HS-5 (cell line): ENCODE data around the gene MRPL51.
"Not testable (repeated sequence)": the region's sequence is repeated elsewhere in the genome, so short reads cannot be mapped to it uniquely, and the experiment has no call there.

ENCODE experiments used
- DNase-seq: peaks from one replicate; pipeline ENCODE4 v3.0.0-alpha.2; 2012; ENCODE audit warnings: low read depth

Gene MRPL51

DNA sequence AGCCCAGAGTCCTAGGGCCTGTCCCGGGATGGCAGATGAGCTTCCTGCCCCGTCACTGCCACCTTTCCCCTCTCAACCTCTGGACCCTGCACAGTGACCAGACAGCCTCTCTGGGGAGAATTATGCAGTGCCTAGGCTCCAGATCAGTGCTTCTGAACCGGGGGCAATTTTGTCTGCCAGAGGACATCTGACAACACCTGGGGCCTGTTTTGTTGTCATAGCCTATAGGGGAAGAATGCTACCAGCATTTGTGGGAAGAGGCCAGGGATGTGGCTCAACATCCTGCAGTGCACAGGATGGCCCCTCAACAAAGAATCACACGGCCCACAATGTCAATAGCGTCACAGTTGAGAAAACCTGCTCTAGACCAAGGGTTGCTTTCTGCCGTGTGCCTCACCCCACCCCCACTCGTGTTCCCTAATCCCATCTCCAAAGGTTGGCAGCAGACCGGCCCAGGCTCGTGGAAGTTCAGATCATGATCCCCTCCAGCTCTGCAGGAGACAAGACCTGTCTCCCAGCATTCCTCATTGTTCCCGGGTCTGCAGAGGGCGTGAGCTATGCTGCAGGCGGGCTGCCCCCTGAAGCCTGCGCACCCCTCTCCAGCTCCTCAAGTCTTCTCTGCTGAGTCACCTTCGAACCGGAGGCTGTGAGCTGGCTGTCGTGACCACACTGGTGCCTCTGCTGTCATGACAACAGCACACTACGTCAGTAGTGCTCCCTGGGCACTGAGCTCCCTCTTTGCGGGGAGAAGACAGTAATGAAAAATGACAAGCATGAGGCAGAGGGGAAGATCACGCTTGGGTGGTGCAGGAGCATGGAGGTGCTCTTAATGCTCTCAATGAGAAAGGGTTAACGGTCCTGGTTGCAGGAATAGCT lies 39.2 kb upstream of the MRPL51 start:
- peak; percentile 93 for DNase-seq

DNA sequence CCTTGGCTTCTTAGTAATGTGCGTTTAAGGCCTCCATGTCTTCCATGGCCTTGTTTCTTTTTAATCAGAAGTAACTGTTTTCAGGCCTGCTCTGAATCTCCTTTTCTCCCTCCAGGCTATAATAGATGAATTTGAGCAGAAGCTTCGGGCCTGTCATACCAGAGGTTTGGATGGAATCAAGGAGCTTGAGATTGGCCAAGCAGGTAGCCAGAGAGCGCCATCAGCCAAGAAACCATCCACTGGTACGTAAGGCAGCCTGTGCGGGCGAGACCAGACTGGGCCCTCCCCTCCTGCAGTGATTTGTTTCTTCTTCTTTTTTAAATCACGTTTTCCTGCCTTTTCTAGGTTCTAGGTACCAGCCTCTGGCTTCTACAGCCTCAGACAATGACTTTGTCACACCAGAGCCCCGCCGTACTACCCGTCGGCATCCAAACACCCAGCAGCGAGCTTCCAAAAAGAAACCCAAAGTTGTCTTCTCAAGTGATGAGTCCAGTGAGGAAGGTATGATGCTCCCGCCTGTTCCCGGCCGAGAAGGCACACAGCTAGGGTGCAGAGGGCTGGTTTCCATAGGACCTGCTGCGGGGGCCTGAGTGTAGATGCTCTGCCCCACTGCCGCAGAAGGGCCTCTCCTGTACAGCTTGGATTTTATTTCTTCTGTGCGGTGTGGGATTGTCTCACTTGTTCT lies 37.7 kb upstream of the MRPL51 start:
- DNase-seq, result no peak

DNA sequence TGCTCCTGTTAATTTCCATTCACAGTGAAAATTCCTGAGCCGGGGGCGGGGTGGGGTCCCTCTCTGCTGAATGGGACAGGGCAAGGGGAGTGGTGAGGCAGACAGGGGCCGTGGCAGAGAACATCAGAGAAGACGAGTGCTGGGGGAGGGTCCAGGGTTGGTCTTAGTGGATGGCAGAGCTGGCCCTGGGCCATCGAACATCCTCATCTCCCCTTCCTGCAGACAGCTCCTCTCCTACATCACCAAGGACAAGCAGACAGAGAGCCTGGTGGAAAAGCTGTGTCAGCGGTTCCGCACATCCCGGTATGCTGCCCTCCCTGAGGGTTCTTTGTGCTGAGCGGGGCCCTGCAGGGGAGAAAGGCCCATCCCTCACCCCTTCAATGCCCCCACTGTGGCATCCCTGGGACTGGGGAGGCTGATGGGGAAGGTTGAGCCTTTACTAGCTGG lies 36.3 kb upstream of the MRPL51 start:
- DNase-seq, result no peak

- DNase-seq, result no peak
Measured at GRCh38 chr12:6528539-6529235, 35.6 kb upstream of the MRPL51 start.

GRCh38 chr12:6527711-6528110 lies 34.6 kb upstream of the MRPL51 start:
- no peak for DNase-seq

DNA sequence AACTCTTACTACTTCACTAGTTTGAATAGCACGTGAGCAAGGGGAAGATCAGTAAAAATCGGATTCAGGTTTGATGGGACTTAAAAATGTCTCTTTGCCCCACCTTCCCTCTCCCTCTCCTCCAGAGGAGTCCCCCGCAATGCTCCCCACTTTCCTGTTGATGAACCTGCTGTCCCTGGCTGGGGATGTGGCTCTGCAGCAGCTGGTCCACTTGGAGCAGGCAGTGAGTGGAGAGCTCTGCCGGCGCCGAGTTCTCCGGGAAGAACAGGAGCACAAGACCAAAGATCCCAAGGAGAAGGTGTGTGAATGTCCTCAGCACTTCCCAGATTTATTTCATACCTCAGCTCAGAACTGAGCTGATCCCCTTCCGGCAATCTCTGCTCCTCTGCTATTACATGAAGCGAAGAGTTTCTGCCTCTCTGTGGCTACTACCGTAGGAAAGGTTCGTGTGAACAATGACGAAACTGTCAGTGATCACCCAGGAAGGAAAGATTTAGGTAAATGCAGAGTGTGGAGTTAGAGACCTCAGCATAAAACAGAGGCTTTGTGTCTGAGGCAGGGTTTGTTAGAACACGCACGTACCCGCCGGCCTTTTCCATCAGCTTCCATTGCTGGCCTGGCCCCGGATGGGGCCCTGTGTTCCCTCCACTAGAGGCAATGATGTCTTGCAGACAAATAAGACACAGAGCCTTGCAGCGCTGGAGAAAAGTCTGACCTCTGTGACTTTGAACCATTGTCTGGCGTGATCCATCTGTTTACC lies 33.9 kb upstream of the MRPL51 start:
- no peak for DNase-seq

DNA sequence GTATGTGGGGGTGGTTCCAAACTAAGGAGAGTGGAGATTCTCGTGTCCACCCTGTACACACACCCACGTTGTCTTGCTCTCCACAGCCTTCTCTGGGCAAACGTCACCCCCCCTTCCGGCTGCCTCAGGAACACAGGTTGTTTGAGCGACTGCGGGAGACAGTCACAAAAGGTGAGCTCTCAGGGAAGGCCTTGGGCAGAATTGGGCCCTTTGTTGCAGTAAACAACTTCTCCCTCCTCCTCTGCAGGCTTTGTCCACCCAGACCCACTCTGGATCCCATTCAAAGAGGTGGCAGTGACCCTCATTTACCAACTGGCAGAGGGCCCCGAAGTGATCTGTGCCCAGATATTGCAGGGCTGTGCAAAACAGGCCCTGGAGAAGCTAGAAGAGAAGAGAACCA lies 33.1 kb upstream of the MRPL51 start:
- DNase-seq, result no peak

- no peak for DNase-seq
Measured at GRCh38 chr12:6524648-6525047, 31.6 kb upstream of the MRPL51 start.

GRCh38 chr12:6523708-6524107 lies 30.6 kb upstream of the MRPL51 start:
- DNase-seq, result no peak

DNA sequence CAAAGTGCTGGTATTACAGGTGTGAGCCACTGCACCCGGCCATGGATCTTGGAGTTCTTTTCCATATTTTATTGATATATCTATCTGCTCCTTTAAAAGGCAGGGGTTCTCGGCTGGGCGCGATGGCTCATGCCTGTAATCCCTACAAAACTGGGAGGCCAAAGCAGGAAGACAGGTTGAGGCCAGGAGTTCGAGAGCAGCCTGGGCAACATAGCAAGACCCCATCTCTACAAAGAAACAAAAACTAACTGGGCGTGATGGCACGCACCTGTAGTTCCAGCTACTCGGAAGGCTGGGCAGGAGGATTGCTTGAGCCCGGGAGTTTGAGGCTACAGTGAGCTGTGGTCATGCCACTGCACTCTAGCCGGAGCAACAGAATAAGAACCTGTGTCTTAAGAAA lies 29.1 kb upstream of the MRPL51 start:
- DNase-seq, result no peak

DNA sequence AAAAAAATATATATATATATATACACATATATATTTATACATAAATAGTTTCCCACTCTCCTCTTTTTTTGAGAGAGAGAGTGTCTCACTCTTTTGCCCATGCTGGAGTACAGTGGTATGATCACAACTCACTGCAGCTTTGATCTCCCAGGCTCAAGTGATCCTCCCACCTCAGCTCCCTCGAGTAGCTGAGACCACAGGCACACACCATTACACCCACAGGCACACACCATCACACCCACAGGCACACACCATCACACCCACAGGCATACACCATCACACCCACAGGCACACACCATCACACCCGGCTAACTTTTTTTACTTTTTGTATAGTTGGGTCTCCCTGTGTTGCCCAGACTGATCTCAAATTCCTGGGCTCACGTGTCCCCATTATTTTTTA lies 27.1 kb upstream of the MRPL51 start:
- DNase-seq, result no peak

DNA sequence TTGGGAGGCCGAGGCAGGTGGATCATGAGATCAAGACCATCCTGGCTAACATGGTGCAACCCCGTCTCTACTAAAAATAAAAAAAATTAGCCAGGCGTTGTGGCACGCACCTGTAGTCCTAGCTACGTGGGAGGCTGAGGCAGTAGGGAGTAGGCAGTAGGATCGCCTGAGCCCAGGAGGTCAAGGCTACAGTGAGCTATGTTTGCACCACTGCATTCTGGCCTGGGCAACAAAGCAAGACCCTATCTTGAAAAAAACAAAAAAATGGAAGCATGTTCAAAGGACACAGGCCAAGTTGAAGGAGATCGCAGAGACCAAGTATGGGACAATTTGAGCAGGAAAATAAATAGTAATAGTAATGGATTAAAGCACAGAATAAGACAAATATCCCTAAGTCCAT lies 15.0 kb upstream of the MRPL51 start:
- no peak for DNase-seq

- DNase-seq, result no peak
Measured at GRCh38 chr12:6507102-6507998, 14.3 kb upstream of the MRPL51 start.

DNA sequence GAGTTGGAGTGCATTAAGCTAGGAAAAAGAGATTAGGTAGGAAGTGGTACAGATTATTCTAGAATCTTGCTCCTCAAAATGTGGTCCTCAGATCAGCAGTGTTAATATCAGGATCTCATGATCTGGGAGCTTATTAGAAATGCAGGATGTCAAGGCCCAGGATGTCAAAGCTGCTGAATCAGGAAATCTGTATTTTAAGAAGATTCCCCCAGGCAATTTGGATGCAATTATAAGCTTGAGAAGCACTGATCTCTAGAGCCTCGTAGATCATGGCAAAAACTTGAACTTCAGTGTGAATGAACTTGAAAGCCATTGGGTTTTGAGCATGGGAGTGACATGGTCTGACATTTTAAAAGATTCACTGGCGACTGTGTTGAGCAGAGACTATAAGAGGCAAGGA lies 7.4 kb upstream of the MRPL51 start:
- no peak for DNase-seq

GRCh38 chr12:6497291-6497690 lies 4.2 kb upstream of the MRPL51 start:
- DNase-seq, result not testable (repeated sequence)

DNA sequence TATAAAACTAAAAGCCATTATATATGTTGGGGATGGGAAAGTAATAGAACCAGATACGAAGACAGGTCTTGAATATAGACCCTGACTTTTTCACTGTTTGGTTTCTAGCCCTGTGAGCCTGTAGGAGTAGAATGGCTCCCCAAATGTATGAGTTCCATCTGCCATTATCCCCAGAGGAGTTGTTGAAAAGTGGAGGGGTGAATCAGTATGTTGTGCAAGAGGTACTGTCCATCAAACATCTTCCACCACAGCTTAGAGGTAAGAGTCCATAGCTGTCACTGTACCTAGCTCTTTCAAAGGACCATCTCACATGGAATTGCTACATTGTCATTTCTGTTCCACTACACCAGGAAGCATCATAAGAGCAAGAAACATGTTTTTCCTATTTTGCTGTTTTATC lies 1.9 kb upstream of the MRPL51 start:
- DNase-seq, result no peak

GRCh38 chr12:6494258-6494743 lies 1.2 kb upstream of the MRPL51 start:
- no peak for DNase-seq

- DNase-seq, result peak; percentile 94
Measured at GRCh38 chr12:6493497-6494257, 615 bp upstream of the MRPL51 start, which contains the start of gene NCAPD2. Gene NCAPD2 (plus strand): TSS chr12:6494102. CDS start chr12:6495099, 997 bp downstream.

- DNase-seq, result not testable (repeated sequence)
Measured at GRCh38 chr12:6490673-6491072, 2.4 kb downstream of the MRPL51 start.

- DNase-seq, result no peak
Measured at GRCh38 chr12:6489449-6489848, 3.6 kb downstream of the MRPL51 start.
